Activated CD8-positive, alpha-beta memory T cell treated with anti-CD3 and anti-CD28 coated beads for 1 hour (primary cell): ENCODE measurements around the gene SYCN.
"Not testable (repeated sequence)": the region's sequence is repeated elsewhere in the genome, so short reads cannot be mapped to it uniquely, and the experiment has no call there.

Experiments used
- DNase-seq, 2 donors: peaks; one replicate each; pipeline ENCODE4 v3.0.0-alpha.2; 2020; ENCODE audit warnings: low read depth in 1 of 2; ENCODE audit errors: extremely low read depth in 1 of 2

SYCN gene, protein sequence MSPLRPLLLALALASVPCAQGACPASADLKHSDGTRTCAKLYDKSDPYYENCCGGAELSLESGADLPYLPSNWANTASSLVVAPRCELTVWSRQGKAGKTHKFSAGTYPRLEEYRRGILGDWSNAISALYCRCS

DNA sequence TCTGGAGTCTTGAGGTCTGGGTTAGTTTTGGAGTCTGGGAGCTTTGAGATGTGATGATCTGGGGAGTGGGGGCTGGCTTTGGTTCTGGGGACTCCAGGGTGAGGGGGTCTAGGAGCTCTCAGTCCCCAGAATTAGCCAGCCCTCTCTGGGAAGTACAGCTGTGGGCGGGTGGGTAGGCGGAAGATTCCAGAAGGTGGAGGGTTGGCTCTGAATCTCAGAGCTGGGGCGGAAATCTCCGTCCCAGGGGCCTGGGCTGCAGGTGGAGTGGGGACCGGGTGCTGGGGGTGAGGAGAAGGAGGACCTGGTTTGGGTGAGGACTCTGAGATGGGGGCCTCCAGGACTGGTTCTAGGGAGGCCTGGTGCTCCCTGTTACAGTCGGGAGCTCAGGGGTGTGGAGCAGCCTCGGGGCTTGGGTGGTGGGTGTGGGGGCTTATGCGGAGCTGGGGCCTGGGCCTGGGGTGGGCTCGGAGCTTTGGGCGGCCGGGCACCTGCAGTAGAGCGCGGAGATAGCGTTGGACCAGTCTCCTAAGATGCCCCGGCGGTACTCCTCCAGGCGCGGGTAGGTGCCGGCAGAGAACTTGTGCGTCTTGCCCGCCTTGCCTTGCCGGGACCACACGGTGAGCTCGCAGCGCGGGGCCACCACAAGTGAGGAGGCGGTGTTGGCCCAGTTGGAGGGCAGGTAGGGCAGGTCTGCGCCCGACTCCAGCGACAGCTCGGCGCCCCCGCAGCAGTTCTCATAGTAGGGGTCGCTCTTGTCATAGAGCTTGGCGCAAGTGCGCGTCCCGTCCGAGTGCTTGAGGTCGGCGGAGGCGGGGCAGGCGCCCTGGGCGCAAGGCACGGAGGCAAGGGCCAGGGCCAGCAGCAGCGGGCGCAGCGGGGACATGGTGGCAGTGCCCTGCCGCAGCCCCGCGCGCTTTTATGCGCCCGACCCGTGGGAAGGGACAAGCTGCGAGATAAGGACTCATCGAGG lies at the start of gene SYCN:
SYCN (minus strand) TSS at position 892 of the 970 bp plus-strand sequence; CDS start at position 883, 9 bp downstream.
- no peak for DNase-seq

DNA sequence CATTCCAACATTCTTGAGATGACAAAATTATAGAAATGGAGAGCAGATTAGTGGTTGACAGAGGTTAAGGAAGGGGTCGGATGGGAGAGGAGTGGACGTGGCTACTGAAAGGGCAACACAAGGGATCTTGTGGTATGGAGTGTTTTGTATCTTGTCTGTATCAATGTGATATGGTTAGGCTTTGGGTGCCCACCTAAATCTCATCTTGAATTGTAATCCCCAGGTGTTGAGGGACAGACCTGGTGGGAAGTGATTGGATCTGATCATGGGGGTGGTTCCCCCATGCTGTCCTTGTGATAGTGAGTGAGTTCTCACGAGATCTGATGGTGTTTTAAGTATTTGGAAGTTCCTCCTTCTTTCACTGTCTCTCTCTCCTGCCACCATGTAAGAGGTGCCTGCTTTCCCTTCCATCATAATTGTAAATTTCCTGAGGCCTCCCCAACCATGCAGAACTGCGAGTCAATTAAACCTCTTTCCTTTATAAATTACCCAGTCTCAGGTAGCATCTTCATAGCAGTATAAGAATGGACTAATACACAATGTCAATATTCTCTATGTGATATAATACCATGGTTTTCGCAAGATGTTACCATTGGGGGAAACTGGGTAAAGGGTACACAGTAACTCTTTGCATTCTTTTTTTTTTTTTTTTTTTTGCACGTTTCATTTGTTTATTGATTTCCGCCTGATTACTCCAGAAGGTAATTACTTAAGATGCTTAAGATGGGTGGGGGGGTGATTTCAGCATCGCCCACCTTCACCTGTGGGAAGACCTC lies 49.5 kb upstream of the SYCN start:
- no peak for DNase-seq

DNA sequence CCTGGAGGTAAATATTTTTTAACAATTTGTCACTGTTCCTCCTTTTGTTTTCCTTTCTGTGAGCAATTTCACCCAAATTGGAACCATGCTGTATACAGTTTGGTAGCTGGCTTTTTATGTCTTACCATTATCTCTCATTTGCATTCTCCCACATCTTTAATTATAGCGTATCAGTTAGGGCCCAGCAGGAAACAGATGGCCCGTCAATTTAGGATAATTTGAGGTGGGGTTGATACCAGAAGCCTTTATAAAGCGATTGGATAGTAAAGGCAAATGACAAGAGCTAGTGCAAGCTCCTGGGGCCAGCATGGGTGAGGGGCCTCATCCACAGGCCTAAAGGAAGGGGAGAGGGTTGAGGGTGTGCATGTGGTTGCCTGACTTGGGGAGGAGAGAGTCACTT lies 48.4 kb upstream of the SYCN start:
- DNase-seq = no peak

DNA sequence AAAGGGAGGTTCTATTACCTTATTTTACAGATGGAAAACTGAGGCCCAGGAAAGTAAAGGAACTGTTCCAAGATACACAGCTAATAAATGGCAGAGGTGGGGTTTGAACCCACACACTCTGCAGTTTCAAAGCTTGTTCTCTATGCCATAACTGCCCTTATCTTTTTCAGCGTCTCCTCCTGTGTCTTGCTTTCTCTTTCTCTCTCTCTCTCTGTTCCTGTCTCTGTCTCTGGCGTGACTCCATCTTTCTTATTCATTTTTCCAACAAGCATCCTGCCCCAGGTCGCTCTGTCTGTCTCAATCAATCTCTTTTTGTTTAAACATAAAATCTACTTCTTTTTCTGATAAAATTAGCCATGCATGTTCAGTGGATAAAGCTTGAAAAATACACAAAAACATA lies 47.8 kb upstream of the SYCN start:
- DNase-seq = no peak

DNA sequence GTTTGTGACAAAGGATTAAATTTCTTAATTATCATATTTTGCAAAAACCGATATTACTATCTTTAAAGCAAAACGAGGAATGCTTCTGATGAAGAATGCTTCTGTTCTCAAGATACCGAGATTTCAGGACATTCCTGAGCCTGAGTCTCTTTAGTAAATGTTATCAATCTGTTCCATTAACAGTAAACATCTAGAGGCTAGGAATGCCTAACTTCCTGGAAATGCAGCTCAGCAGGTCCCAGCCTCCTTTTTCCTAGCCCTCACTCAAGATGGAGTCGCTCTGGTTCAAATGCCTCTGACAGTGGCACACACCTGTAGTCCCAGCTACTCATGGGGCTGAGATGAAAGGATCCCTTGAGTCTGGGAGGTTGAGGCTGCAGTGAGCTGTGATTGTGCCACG lies 47.0 kb upstream of the SYCN start:
- DNase-seq = no peak

DNA sequence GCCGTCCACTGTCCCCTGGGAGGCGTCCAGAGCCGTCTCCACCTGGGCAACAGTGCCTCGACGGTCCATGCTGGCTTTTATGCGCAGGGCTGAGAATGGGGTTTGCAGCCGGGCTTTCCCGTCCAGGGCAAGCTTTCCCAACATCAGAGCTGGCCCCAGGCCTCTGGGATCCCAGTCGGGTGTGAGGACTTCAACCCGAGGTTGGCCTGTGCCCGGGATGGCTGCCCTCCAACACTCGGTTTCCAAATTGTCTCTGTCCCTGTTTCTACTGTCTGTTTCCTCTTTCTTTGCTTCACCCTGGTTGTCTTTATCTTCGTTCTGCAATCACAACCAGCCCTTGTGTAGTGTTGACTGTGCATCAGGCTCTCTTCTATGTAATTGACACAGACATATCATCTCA lies 44.7 kb upstream of the SYCN start, which contains the start of gene IFNL4:
IFNL4 (minus strand) TSS at position 51 of the 400 bp plus-strand sequence.
- no peak for DNase-seq

DNA sequence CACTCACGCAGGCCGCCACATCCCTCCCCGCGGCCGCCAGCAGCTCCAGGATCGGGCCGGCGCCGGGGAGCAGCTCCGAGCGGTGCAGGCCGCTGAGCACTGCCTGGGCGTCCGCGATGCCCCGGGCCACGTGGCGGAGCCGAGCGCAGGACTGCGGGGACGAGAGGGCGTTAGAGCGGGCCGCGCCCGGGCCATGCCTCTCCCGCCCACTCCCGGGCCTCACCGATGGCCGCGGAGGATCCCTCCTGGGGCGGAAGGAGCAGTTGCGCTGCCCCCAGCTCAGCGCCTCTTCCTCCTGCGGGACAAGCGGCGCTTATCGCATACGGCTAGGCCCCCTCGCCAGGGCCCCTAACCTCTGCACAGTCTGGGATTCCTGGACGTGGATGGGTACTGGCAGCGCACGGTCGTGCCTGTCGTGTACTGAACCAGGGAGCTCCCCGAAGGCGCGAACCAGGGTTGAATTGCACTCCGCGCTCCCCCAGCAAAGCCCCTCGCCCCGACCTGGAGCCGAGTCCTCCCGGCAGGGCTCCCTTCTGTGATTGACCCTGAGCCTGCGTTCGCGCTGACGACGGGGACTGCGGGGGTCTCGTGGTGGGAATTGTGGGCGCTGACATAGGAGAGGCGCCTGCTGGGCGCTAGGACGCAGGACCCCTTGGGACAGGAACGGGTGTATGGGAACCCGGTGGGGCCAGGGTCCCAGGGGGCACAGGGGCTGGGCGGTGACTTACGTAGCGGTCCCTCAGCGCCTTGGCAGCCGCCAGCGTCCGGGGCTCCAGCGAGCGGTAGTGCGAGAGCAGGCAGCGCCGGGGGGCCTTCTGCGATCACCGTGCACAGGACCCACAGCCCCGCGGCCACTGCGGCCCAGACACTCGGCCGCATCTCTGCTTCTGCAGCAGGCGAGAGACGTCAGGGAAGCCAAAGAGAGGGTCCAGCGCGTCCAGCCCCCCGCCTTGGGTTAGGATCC lies 43.9 kb upstream of the SYCN start:
- DNase-seq = no peak

DNA sequence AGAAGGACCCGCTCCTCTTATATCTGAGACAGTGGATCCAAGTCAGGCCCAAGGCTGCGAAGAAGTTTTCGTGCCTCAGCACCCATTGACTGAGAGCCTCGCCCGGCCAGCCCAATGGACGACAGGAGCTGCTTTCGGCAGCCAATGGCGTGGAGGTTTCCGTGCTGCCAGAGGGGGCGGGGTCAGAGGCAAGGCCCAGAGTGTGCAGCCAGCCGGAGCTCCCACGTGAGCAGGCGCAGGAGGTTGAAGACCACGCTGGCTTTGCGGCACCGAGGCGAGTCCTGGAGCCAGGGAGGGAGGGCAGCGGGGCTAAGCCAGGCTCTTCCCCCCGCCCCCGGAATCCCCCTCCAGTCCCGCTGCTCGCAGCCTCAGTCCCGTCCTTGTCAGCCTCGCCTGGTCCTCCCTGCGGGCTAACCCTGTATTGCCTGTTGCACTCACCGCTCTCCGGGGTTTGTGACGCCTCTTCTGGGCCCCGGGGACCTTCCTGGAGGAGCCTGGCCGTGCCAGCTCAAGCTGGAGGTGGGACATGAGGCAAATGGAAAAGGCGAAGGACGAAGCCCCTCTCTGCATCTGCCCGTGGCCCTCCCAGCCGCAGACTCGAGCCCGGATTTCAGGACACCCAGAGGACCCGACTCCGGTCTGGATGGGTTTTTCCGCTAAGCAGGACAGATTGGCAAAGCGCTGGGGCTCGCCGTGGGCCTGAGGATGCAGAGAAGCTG lies 43.0 kb upstream of the SYCN start:
- DNase-seq = no peak

DNA sequence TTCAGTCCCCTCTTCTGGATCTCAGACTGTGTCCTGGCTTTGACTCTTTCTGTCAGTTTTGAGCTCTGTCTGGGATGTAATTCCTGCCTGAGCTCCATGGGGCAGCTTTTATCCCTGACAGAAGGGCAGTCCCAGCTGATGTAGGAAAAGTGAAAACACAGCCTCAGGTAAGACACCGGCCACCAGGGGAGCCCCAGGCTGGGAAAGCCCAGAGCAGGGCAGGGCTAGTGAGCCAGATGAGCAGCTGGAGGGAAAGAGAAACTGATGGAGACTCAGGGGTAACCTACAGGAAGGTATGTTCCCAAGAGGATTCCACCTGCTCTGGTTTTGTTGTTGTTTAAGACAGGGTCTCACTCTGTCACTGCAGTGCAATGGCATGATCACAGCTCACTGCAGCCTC lies 41.1 kb upstream of the SYCN start:
- not testable (repeated sequence) for DNase-seq

DNA sequence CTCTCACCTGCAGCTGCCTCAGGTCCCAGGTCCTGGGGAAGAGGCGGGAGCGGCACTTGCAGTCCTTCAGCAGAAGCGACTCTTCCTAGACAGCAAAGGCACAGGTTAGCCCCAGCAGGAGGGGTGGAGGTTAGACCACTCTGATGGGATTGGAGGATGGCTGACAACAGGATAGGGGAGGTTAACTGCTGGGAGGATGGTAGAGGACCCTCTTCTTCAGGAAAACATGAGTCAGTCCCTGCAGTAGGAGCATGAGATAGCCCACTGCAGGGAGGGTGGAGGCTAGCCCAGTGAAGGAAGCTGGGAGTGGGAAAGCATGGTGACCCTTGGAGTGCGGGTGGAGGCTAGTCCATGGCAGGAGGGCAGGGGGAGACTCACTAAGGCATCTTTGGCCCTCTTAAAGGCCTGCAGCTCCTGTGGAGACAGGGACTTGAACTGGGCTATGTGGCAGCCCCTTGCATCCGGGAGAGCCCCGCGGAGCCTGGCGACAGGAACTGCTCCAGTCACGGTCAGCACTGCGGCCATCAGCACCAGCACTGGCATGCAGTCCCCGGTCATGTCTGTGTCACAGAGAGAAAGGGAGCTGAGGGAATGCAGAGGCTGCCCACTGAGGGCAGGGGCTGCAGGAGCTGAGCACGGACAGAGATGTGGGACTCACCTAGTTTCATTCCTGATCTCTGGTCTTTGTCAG lies 40.5 kb upstream of the SYCN start, which contains the start of gene IFNL3:
IFNL3 (minus strand) TSS at position 597 of the 691 bp plus-strand sequence; CDS start at position 558, 39 bp downstream.
- DNase-seq = not testable (repeated sequence)

DNA sequence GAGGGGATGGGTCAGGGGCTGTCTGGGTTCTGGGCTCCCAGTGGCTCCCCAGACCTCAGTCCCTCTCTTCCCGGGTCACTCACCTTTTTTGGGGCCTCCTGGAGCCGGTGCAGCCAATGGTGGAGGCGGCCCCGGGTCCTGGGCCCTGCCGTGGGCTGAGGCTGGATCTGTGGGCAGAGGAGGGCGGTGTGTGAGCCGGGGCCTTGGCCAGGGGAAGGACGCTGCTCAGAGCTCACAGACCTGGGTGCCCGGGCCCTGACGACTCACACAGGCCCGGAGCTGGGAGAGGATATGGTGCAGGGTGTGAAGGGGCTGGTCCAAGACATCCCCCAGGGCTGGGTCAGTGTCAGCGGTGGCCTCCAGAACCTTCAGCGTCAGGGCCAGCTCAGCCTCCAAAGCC lies 39.7 kb upstream of the SYCN start:
- DNase-seq = not testable (repeated sequence)

DNA sequence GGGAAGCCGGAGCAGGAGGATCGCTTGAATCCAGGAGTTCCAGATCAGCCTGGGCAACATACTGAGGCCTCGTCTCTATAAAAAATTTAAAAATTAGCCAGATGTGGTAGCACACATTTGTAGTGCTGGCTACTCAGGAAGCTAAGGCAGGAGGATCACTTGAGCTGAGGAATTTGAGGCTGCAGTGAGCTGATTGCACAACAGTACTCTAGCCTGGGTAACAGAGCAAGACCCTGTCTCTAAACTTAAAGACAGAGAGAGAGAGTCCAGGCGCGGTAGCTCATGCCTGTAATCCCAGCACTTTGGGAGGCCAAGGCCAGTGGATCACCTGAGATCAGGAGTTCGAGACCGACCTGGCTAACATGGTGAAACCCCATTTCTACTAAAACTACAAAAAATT lies 36.4 kb upstream of the SYCN start:
- DNase-seq = no peak

DNA sequence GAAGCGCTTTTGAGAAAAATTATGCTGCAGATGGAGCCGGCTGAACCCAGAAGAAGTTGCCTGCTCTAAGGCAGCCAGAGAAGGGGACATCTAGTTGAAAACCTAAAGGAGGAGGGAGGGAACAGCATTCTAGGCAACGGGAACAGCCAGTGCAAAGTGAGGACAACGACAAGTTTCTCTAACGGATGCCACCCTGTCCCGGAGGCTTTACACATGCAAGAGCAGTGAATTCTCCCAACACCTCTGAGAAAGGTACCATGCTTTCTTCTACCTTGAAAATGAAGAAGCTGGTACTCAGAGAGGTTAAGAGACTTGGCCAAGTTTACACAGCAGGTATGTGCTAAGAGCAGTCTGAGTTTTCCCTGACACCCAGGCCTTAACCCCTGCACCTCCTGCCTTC lies 34.9 kb upstream of the SYCN start:
- DNase-seq = no peak

DNA sequence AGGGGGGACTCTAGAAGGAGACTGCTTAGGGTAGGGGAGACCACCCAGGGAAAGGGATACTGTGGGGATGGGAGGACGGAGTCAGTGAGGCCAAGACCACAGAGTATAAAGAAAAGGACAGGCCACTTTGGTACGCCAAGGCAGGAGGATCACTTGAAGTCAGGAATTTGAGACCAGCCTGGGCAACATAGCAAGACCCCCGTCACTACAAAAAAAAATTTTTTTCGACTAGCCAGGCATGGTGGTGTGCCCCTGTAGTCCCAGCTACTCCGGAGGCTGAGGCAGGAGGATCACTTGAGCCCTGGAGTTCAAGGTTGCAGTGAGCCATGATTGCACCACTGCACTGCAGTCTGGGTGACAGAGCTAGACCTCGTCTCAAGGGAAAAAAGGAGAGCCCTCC lies 34.1 kb upstream of the SYCN start:
- no peak for DNase-seq

DNA sequence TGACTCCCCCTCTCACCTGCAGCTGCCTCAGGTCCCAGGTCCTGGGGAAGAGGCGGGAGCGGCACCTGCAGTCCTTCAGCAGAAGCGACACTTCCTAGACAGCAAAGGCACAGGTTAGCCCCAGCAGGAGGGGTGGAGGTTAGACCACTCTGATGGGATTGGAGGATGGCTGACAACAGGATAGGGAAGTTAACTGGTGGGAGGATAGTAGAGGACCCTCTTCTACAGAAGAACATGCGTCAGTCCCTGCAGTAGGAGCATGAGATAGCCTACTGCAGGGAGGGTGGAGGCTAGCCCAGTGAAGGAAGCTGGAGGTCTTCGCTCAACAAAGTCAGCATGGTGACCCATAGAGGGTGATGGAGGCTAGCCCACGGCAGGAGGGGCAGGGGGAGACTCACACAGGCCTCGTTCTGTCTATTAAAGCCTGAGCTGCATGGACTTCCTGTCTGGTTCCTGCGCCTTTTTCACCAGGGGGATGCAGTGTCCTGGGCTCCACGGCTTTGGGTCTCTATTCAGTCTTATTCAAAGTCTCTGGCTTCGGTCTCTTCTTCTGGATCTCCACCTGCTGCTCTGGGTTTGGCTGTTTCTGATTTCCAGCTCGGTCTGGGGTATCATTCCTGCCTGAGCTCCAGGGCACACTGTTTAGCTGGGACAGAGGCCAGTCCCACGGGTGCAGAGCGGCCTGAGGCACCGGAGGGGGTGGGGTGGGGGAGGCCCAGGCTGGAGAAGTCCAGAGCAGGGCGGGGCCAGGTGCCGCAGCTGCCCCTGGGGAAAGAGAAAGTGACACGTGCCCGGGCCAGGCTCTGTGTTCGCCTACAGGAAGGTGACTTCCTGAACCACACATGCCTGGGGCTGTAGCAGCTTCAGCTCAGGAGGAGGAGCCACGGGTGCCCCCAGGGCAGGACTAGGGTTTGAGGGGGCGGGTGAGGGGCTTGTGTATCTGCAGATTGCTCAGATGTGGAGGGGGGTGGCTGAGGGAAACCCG lies 33.4 kb upstream of the SYCN start:
- no peak for DNase-seq

DNA sequence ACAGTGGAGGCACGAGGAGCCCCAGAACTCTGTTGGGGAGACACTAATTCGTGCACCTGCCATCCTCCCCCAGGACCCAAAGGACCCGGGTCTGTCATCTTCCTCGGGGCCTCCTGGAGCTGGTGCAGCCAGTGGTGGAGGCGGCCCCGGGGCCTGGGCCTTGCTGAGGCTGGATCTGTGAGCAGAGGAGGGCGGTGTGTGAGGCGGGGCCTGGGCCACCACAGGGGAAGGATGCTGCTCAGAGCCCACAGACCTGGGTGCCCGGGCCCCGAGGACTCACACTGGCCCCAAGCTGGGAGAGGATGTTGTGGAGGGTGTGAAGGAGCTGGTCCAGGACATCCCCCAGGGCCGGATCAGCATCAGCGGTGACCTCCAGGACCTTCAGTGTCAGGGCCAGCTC lies 32.5 kb upstream of the SYCN start:
- DNase-seq = no peak

DNA sequence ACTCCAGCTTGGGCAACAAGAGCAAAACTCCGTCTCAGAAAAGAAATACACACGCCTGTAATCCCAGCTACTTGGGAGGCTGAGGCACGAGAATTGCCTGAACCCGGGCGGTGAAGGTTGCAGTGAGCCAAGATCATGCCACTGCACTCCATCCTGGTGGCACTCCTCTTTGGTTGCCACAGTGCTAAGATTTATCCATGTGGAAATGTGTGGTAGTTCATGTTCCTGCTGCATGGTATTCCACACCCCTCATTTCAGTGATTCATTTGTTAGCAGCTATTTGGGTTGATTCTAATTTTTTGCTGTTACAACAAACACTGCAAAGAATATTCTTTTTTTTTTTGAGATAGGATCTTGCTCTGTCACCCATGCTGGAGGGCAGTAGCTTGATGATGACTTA lies 28.6 kb upstream of the SYCN start:
- DNase-seq = no peak
